HepG2 (cell line): ENCODE measurements around the gene OGFR. TPM values are rescaled to one million over a fixed set of nuclear protein-coding genes. Genes with fewer than 3 reads are reported as not detected.

Experiments used
- DMAP1 ChIP-seq: IDR thresholded peaks from 2 replicates; pipeline ENCODE4 v1.6.1; 2016
- DNMT1 ChIP-seq: sonication (generic); formaldehyde crosslinking; IDR thresholded peaks from 2 replicates; pipeline ENCODE4 v1.5.1; 2020; ENCODE audit warnings: mild to moderate bottlenecking, missing genetic modification reagents
- HNRNPLL ChIP-seq: fragments of 200-400 bp; formaldehyde crosslinking; IDR thresholded peaks from 2 replicates; pipeline ENCODE4 v1.6.1; 2017; ENCODE audit warnings: mild to moderate bottlenecking, low read depth, low read length; ENCODE audit not compliant: poor library complexity, severe bottlenecking
- KLF15 ChIP-seq: sonication (generic); formaldehyde crosslinking; IDR thresholded peaks from 2 replicates; pipeline ENCODE4 v1.8.1; 2023; ENCODE audit warnings: borderline replicate concordance, mild to moderate bottlenecking, inconsistent platforms, missing genetic modification reagents, mixed read lengths
- MTF1 ChIP-seq: sonication (generic); formaldehyde crosslinking; IDR thresholded peaks from 2 replicates; pipeline ENCODE4 v1.5.0; 2020; ENCODE audit warnings: missing genetic modification reagents
- NFAT5 ChIP-seq: sonication (generic); formaldehyde crosslinking; IDR thresholded peaks from 2 replicates; pipeline ENCODE4 v1.4.0; 2020; ENCODE audit warnings: missing genetic modification reagents
- NFATC3 ChIP-seq: sonication (generic); formaldehyde crosslinking; IDR thresholded peaks from 2 replicates; pipeline ENCODE4 v1.5.1; 2020; ENCODE audit warnings: mild to moderate bottlenecking, missing genetic modification reagents
- SMAD1 ChIP-seq: sonication (generic); formaldehyde crosslinking; IDR thresholded peaks from 2 replicates; pipeline ENCODE4 v1.4.0; 2020; ENCODE audit warnings: missing genetic modification reagents, low read depth, mild to moderate bottlenecking, borderline replicate concordance
- TAF1 ChIP-seq: sonication (generic); formaldehyde crosslinking; IDR thresholded peaks from 2 replicates; pipeline ENCODE4 v1.4.0; 2020; ENCODE audit warnings: missing genetic modification reagents
- ZMYM4 ChIP-seq: sonication (generic); formaldehyde crosslinking; IDR thresholded peaks from 2 replicates; pipeline ENCODE4 v1.8.1; 2023; ENCODE audit warnings: mild to moderate bottlenecking, missing genetic modification reagents
- ZNF12 ChIP-seq: sonication (generic); formaldehyde crosslinking; IDR thresholded peaks from 2 replicates; pipeline ENCODE4 v1.5.0; 2020; ENCODE audit warnings: missing genetic modification reagents
- ZNF20 ChIP-seq: sonication (generic); formaldehyde crosslinking; IDR thresholded peaks from 2 replicates; pipeline ENCODE4 v1.4.0; 2020; ENCODE audit warnings: mild to moderate bottlenecking, moderate library complexity, missing genetic modification reagents
- ZNF24 ChIP-seq: fragments of 450-650 bp; IDR thresholded peaks from 2 replicates; pipeline ENCODE4 v1.6.1; 2017; ENCODE audit warnings: antibody characterized with exemption, mild to moderate bottlenecking
- ZNF512B ChIP-seq: sonication (generic); formaldehyde crosslinking; IDR thresholded peaks from 2 replicates; pipeline ENCODE4 v1.5.1; 2020; ENCODE audit warnings: missing genetic modification reagents, mild to moderate bottlenecking, borderline replicate concordance
- ZNF569 ChIP-seq: sonication (generic); formaldehyde crosslinking; IDR thresholded peaks from 2 replicates; pipeline ENCODE4 v1.5.0; 2020; ENCODE audit warnings: mild to moderate bottlenecking, missing genetic modification reagents, moderate library complexity, borderline replicate concordance
- ZNF607 ChIP-seq: sonication (generic); formaldehyde crosslinking; IDR thresholded peaks from 2 replicates; pipeline ENCODE4 v1.5.1; 2020; ENCODE audit warnings: missing genetic modification reagents, mild to moderate bottlenecking, borderline replicate concordance
- ZNF674 ChIP-seq: sonication (generic); formaldehyde crosslinking; IDR thresholded peaks from 2 replicates; pipeline ENCODE4 v1.5.0; 2020; ENCODE audit warnings: low read depth, mild to moderate bottlenecking, missing genetic modification reagents
- ZNF747 ChIP-seq: sonication (generic); formaldehyde crosslinking; IDR thresholded peaks from 2 replicates; pipeline ENCODE4 v1.8.1; 2023; ENCODE audit warnings: missing genetic modification reagents, mild to moderate bottlenecking, borderline replicate concordance
- ZNF770 ChIP-seq: sonication (generic); formaldehyde crosslinking; IDR thresholded peaks from 2 replicates; pipeline ENCODE4 v1.5.0; 2020; ENCODE audit warnings: mild to moderate bottlenecking, missing genetic modification reagents
- polyA plus RNA-seq, 8 experiments: library from polyadenylated mRNA; depleted of rRNA in 3 of 8; stranded (reverse) in 7 of 8; unstranded in 1 of 8; fragments of >200 nt; fragmentation: Illumina TruSeq in 4 of 8; extraction: Trizol in 4 of 8; gene quantifications; 2 replicates each; pipeline versions ENCODE4 v1.2.1 to v1.2.3, GENCODE V29; 2011 to 2016; ENCODE audit warnings: low read depth in 4 of 8, missing spikeins in 1 of 8, mixed read lengths in 1 of 8; ENCODE audit not compliant: insufficient read depth in 1 of 8
- total RNA-seq, 5 experiments: library from RNA; depleted of rRNA; stranded (reverse); fragments of >200 nt; fragmentation: Illumina TruSeq; extraction: Trizol; gene quantifications; 2 replicates each; pipeline ENCODE4 v1.2.3, GENCODE V29; 2016; ENCODE audit warnings: low read depth in 1 of 5

The OGFR gene
- total and polyA plus RNA-seq, 2 of the 13 experiments (the other 11 are each of a cell fraction or from before 2014, with no cell fraction given) = 47.7 to 81.8 TPM

GRCh38 chr20:62816884-62817873, 12.5 kb downstream of the OGFR start, which contains the start of gene COL9A3 (continued):
- TF ChIP-seq NFAT5 = no peak
- no peak for TF ChIP-seq ZNF607 (CRISPR knock-in tag)
- TF ChIP-seq ZNF674 (CRISPR knock-in tag) = peak; percentile 78; the same call in 1 of the 2 replicates
- TF ChIP-seq ZNF747 (CRISPR knock-in tag) = no peak
- TF ChIP-seq HNRNPLL = peak; percentile 21
- TF ChIP-seq ZNF24 = no peak
- no peak; the same call in 1 of the 2 replicates for TF ChIP-seq DMAP1 (CRISPR knock-in tag)
- no peak for TF ChIP-seq ZNF12 (CRISPR knock-in tag)
- TF ChIP-seq ZNF512B (CRISPR knock-in tag) = no peak
- no peak for TF ChIP-seq NFATC3
- no peak for TF ChIP-seq MTF1 (CRISPR knock-in tag)
- TF ChIP-seq DNMT1 (CRISPR knock-in tag) = no peak
- TF ChIP-seq SMAD1 (CRISPR knock-in tag) = 0 out of 2 replicates have a peak, but pooled peaks have one; percentile 74
- no peak for TF ChIP-seq ZNF20 (CRISPR knock-in tag)
- 0 out of 2 replicates have a peak, but pooled peaks have one; percentile 43 for TF ChIP-seq KLF15 (CRISPR knock-in tag)
- TF ChIP-seq ZNF569 (CRISPR knock-in tag) = no peak
- TF ChIP-seq TAF1 = no peak
- no peak for TF ChIP-seq ZNF770 (CRISPR knock-in tag)
- no peak for TF ChIP-seq ZMYM4 (CRISPR knock-in tag)
